Esophagus muscularis mucosa (tissue), 3 donors: ENCODE measurements around the gene JUNB.

Experiments
- CTCF ChIP-seq, 3 experiments: fragments of 200-600 bp in 2 of 3; fragments of 450-650 bp in 1 of 3; sonication (generic) in 2 of 3; IDR thresholded peaks; one replicate each; pipeline ENCODE4 v1.5.1; 2017 to 2019; ENCODE audit warnings: antibody characterized with exemption in 3 of 3, mild to moderate bottlenecking in 2 of 3, moderate library complexity in 1 of 3
- POLR2A ChIP-seq: fragments of 450-650 bp; IDR thresholded peaks from one replicate; pipeline ENCODE4 v1.6.1; 2017; ENCODE audit warnings: antibody characterized with exemption, moderate library complexity, mild to moderate bottlenecking, low read depth
- POLR2AphosphoS5 ChIP-seq, 2 donors: sonication (generic); formaldehyde crosslinking; IDR thresholded peaks; one replicate each; pipeline ENCODE4 v1.6.1; 2017; ENCODE audit warnings: antibody characterized with exemption in 2 of 2

DNA sequence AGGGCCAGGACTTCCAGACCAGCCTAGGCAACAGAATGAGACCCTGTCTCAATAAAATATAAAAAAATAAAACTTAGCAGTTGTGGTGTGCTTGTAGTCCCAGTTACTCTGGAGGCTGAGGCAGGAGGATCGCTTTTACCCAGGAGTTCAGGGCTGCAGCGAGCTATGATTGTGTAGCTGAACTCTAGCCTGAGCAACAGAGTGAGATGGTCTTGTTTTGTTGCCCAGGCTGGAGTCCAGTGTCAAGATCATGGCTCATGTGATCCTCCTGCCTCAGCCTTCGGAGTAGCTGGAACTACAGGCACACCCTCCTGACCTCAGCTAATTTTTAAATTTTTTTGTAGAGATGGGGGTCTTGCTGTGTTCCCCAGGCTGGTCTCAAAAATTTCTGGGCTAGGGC lies 4.3 kb upstream of the JUNB start:
- no peak for TF ChIP-seq POLR2A
- no peak for TF ChIP-seq POLR2AphosphoS5 (IDR thresholded peaks at IDR 0.05)
- no peak for TF ChIP-seq CTCF (IDR thresholded peaks at IDR 0.05)
